ENCODE results near the gene HLA-G. TPM values are rescaled to one million over a fixed set of nuclear protein-coding genes. Genes with fewer than 3 reads are reported as not detected.

HLA-G gene
- total and polyA plus RNA-seq, 2 of the 4 experiments (the other 2 are of a cell fraction), result not detected

GRCh38 chr6:29789176-29789575 lies 38.4 kb upstream of the HLA-G start:
- CTCF ChIA-PET, result no interaction called here
- dilution Hi-C loops (cut with HindIII; ENCODE audit: low sequenced_read_pairs, unreplicated experiment), result no loop called here
- Histone ChIP-seq H3K4me1 (ENCODE audit: control insufficient read depth, insufficient read depth, low read length) (no peaks in the 10 kb centered on the region), H3K4me2 (ENCODE audit: low read depth, low read length) (no peak overlapping the region), H2BK15ac (ENCODE audit: low read depth, low read length) (no peak overlapping the region), H2BK5ac (ENCODE audit: low read depth, low read length, poor library complexity, severe bottlenecking) (no peak overlapping the region), H2AK9ac (replicated peaks; ENCODE audit: low read depth, low read length, poor library complexity) (no peak overlapping the region), H3K56ac (ENCODE audit: extremely low read depth, insufficient read depth, low read length) (no peak overlapping the region), H4K20me1 (ENCODE audit: insufficient read depth, low read length) (no peaks in the 10 kb centered on the region), H3K27me3 (ENCODE audit: control insufficient read depth, insufficient read depth, low read length) (peaks cover 37% of the 10 kb centered on the region), H4K91ac (ENCODE audit: insufficient read depth, low read depth, low read length) (no peak overlapping the region), H3K36me3 (ENCODE audit: control insufficient read depth, insufficient read depth, low read length) (no peaks in the 10 kb centered on the region), H3K4me3 (ENCODE audit: insufficient read depth, low read depth, low read length) (no peak overlapping the region), H4K8ac (ENCODE audit: low read depth in 2 of 2, low read length in 2 of 2) (no peak overlapping the region), H2AK5ac (ENCODE audit: low read depth, low read length) (no peak overlapping the region), H3K4ac (ENCODE audit: low read depth, low read length) (no peak overlapping the region), H3K9me1 (ENCODE audit: insufficient read depth, low read length) (no peaks in the 10 kb centered on the region), H3K9me3 (ENCODE audit: control insufficient read depth, insufficient read depth, low read length) (no peaks in the 10 kb centered on the region), H3K23ac (ENCODE audit: low read depth, low read length) (no peak overlapping the region), H3K14ac (replicated peaks; ENCODE audit: low read depth, low read length) (no peak overlapping the region), H2BK20ac (ENCODE audit: low read depth, low read length) (no peak overlapping the region), H2AFZ (replicated peaks; ENCODE audit: low read length, poor library complexity) (no peak overlapping the region), H2BK120ac (ENCODE audit: low read depth, low read length) (no peak overlapping the region), H3K79me1 (ENCODE audit: low read depth in 1 of 2, low read length in 2 of 2) (no peaks in the 10 kb centered on the region), H3K18ac (ENCODE audit: low read depth, low read length) (no peak overlapping the region), H3K9ac (ENCODE audit: low read depth, low read length) (no peak overlapping the region), H3K27ac (ENCODE audit: insufficient read depth, low read length) (no peak overlapping the region), H4K5ac (ENCODE audit: low read depth, low read length) (no peak overlapping the region)
- POLR2A ChIA-PET (ENCODE audit: unreplicated experiment), result no interaction called here
- intact Hi-C loops (cut with micrococcal nuclease), result no loop called here
- BruUV-seq (replicated peaks), result no TSS peak
- ATAC-seq (ENCODE audit: low read depth) (no peak), DNase-seq (no peak)
- TF ChIP-seq RFX5 (IDR thresholded peaks at IDR 0.05; ENCODE audit: low read depth, low read length) (no peak), NFE2L2 (IDR thresholded peaks at IDR 0.05; ENCODE audit: low read depth, low read length) (no peak), RCOR1 (IDR thresholded peaks at IDR 0.05; ENCODE audit: insufficient replicate concordance, low read length) (no peak), MXI1 (IDR thresholded peaks at IDR 0.05; ENCODE audit: borderline replicate concordance, low read depth, low read length) (no peak), BHLHE40 (IDR thresholded peaks at IDR 0.05; ENCODE audit: low read depth, low read length) (no peak), POLR2A (IDR thresholded peaks at IDR 0.05; ENCODE audit: low read depth, low read length) (no peak), CEBPB (IDR thresholded peaks at IDR 0.05; ENCODE audit: low read depth, low read length) (no peak), MAZ (IDR thresholded peaks at IDR 0.05; ENCODE audit: borderline replicate concordance, low read depth, low read length) (no peak), SMC3 (IDR thresholded peaks at IDR 0.05; ENCODE audit: low read depth, low read length) (no peak), CHD1 (IDR thresholded peaks at IDR 0.05; ENCODE audit: low read depth, low read length) (no peak), RAD21 (IDR thresholded peaks at IDR 0.05; ENCODE audit: low read length) (no peak), CTCF (conservative IDR thresholded peaks at IDR 0.05; ENCODE audit: low read depth, low read length) (no peak), FOS (IDR thresholded peaks at IDR 0.05; ENCODE audit: low read depth, low read length) (no peak), MAFK (IDR thresholded peaks at IDR 0.05; ENCODE audit: low read depth, low read length) (no peak), USF2 (IDR thresholded peaks at IDR 0.05; ENCODE audit: low read depth, low read length) (no peak)
- TF ChIP-seq, protein P1, sequence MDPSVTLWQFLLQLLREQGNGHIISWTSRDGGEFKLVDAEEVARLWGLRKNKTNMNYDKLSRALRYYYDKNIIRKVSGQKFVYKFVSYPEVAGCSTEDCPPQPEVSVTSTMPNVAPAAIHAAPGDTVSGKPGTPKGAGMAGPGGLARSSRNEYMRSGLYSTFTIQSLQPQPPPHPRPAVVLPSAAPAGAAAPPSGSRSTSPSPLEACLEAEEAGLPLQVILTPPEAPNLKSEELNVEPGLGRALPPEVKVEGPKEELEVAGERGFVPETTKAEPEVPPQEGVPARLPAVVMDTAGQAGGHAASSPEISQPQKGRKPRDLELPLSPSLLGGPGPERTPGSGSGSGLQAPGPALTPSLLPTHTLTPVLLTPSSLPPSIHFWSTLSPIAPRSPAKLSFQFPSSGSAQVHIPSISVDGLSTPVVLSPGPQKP (IDR thresholded peaks at IDR 0.05; ENCODE audit: borderline replicate concordance, low read depth, low read length), result no peak
- WGBS, 2 experiments (ENCODE audit: extremely low coverage in 2 of 2, insufficient read length in 1 of 2), result no CpG with 5 or more reads among the region's 1 CpG
- in situ Hi-C loops (cut with MboI; ENCODE audit: low sequenced_read_pairs), result no loop called here

Measured in IMR-90 (cell line).